ENCODE data around the gene NOSTRIN. TPM values are rescaled to one million over a fixed set of nuclear protein-coding genes. Genes with fewer than 3 reads are reported as not detected.
A peak's percentile ranks its signal among the peaks of the same experiment; 100 is the strongest.

Gene NOSTRIN
- polyA plus RNA-seq, 1 donor (not counting 4 experiments of a cell fraction or from before 2014, with no cell fraction given) = not detected

DNA sequence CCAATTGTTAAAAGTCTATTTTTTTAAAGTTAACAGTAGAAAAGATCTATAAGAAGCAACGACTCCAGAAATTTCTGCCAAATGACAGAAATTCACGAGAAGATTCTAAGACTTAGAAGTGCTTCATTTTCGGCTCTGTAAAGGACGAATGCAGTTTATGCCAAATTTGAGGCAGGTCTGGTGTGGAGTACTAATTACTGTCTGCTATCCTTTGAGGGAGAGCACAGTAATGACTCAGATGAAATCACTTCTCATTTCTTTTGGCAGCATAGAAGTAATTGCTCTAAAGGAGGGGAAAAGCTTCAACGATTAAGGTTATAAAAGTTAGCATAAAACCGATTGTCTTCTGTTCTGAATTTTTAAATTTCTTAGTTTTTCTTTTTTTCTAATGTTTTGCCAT is 110.0 kb downstream of the NOSTRIN start:
- Histone ChIP-seq H3K4me2 (ENCODE audit: control insufficient read depth, extremely low read depth, insufficient read depth, low read depth, low read length) (peak overlapping the region; percentile 80), H3K9ac (ENCODE audit: control insufficient read depth, extremely low read depth, insufficient read depth, low read length) (no peak overlapping the region), H3K27ac (ENCODE audit: control insufficient read depth, insufficient read depth, low read length) (no peak overlapping the region), H3K9me3 (ENCODE audit: control insufficient read depth, low read depth, low read length) (no peaks in the 10 kb centered on the region), H3K36me3 (ENCODE audit: control insufficient read depth in 2 of 2, extremely low read depth in 1 of 2, insufficient read depth in 2 of 2, low read length in 2 of 2) (no peaks in the 10 kb centered on the region), H3K4me3 (ENCODE audit: control insufficient read depth in 2 of 3, extremely low read depth in 1 of 3, insufficient read depth in 2 of 3, low read depth in 1 of 3, low read length in 3 of 3) (no peak overlapping the region), H4K20me1 (ENCODE audit: control insufficient read depth, extremely low read depth, insufficient read depth, low read length) (no peaks in the 10 kb centered on the region), H3K9me1 (ENCODE audit: control insufficient read depth, extremely low read depth, insufficient read depth, low read length) (no peaks in the 10 kb centered on the region), H3K4me1 (ENCODE audit: control insufficient read depth, extremely low read depth, insufficient read depth, low read length) (no peaks in the 10 kb centered on the region), H3K27me3 (ENCODE audit: control insufficient read depth, extremely low read depth, insufficient read depth, low read length) (peaks cover 23% of the 10 kb centered on the region), H3K79me2 (ENCODE audit: control insufficient read depth, insufficient read depth, low read length) (no peaks in the 10 kb centered on the region), H2AFZ (ENCODE audit: control insufficient read depth, low read length) (no peak overlapping the region)
- DNase-seq (ENCODE audit: low read depth, low spot score) = no peak
- TF ChIP-seq, protein P1, sequence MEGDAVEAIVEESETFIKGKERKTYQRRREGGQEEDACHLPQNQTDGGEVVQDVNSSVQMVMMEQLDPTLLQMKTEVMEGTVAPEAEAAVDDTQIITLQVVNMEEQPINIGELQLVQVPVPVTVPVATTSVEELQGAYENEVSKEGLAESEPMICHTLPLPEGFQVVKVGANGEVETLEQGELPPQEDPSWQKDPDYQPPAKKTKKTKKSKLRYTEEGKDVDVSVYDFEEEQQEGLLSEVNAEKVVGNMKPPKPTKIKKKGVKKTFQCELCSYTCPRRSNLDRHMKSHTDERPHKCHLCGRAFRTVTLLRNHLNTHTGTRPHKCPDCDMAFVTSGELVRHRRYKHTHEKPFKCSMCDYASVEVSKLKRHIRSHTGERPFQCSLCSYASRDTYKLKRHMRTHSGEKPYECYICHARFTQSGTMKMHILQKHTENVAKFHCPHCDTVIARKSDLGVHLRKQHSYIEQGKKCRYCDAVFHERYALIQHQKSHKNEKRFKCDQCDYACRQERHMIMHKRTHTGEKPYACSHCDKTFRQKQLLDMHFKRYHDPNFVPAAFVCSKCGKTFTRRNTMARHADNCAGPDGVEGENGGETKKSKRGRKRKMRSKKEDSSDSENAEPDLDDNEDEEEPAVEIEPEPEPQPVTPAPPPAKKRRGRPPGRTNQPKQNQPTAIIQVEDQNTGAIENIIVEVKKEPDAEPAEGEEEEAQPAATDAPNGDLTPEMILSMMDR (optimal IDR thresholded peaks at IDR 0.05 in 1 of 3, IDR thresholded peaks at IDR 0.05 in 1 of 3, conservative IDR thresholded peaks at IDR 0.05 in 1 of 3; ENCODE audit: extremely low read depth in 1 of 3, insufficient read depth in 2 of 3, low read length in 3 of 3) = no peak
- TF ChIP-seq EZH2 (IDR thresholded peaks at IDR 0.05; ENCODE audit: low read length) = no peak
- dilution Hi-C loops (cut with MboI; ENCODE audit: extremely low pct_ligation_motif_present, low sequenced_read_pairs) = no loop called here
- FAIRE-seq = no peak

DNA sequence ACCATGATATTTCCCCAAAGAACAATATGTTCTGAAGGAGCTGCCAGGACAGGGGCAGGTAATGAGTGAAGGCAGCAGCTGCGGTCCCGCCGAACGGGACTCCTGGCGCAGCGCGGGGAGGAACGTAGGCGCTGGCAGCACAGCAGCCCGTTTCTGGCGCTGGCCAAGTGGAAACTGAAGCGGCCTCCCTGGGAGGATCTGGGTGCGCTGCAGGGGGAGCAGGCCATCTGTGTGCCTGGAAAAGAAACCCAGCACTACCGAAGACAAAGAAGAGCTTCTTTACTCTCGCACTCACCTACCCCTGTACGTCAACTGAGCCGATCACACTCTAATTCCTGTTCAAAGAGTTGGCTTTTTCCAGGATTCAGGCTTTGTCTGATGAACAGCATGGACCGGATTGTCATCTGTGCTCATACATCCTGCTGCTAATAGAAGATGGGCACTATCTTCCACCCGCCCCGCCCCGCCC is 110.5 kb downstream of the NOSTRIN start:
- no peaks in the 10 kb centered on the region for H3K36me3 ChIP-seq (ENCODE audit: control insufficient read depth in 2 of 2, extremely low read depth in 1 of 2, insufficient read depth in 2 of 2, low read length in 2 of 2)
- H3K9me3 ChIP-seq (ENCODE audit: control insufficient read depth, low read depth, low read length) = no peaks in the 10 kb centered on the region
- H3K27me3 ChIP-seq (ENCODE audit: control insufficient read depth, extremely low read depth, insufficient read depth, low read length) = peaks cover 20% of the 10 kb centered on the region
- no peaks in the 10 kb centered on the region for H3K9me1 ChIP-seq (ENCODE audit: control insufficient read depth, extremely low read depth, insufficient read depth, low read length)
- dilution Hi-C loops (cut with MboI; ENCODE audit: extremely low pct_ligation_motif_present, low sequenced_read_pairs) = no loop called here
- no peak for DNase-seq (ENCODE audit: low read depth, low spot score)
- no peak for FAIRE-seq
- H4K20me1 ChIP-seq (ENCODE audit: control insufficient read depth, extremely low read depth, insufficient read depth, low read length) = no peaks in the 10 kb centered on the region
- peak overlapping the region in 2 of 3 experiments; percentile 45 to 48 for H3K4me3 ChIP-seq (ENCODE audit: control insufficient read depth in 2 of 3, extremely low read depth in 1 of 3, insufficient read depth in 2 of 3, low read depth in 1 of 3, low read length in 3 of 3)
- no peaks in the 10 kb centered on the region for H3K4me1 ChIP-seq (ENCODE audit: control insufficient read depth, extremely low read depth, insufficient read depth, low read length)
- H3K4me2 ChIP-seq (ENCODE audit: control insufficient read depth, extremely low read depth, insufficient read depth, low read depth, low read length) = peak overlapping the region; percentile 80
- H3K9ac ChIP-seq (ENCODE audit: control insufficient read depth, extremely low read depth, insufficient read depth, low read length) = no peak overlapping the region
- H3K79me2 ChIP-seq (ENCODE audit: control insufficient read depth, insufficient read depth, low read length) = no peaks in the 10 kb centered on the region
- no peak overlapping the region for H3K27ac ChIP-seq (ENCODE audit: control insufficient read depth, insufficient read depth, low read length)
- H2AFZ ChIP-seq (ENCODE audit: control insufficient read depth, low read length) = peak overlapping the region; percentile 45
- no peak for TF ChIP-seq EZH2 (IDR thresholded peaks at IDR 0.05; ENCODE audit: low read length)
- TF ChIP-seq, protein P1 (optimal IDR thresholded peaks at IDR 0.05 in 1 of 3, IDR thresholded peaks at IDR 0.05 in 1 of 3, conservative IDR thresholded peaks at IDR 0.05 in 1 of 3; ENCODE audit: extremely low read depth in 1 of 3, insufficient read depth in 2 of 3, low read length in 3 of 3) = no peak

Data from keratinocyte (primary cell).